RWPE2 (cell line): ENCODE measurements around the gene HJV.

Experiments used
- ATAC-seq: fragments of 200-7000 bp; cut with Tn5 transposase; 3 replicates; pipeline ENCODE4 v1.9.1; 2021; ENCODE audit warnings: low read depth
- DNase-seq: peaks from one replicate; pipeline ENCODE4 v3.0.0-alpha.2; 2020; ENCODE audit warnings: low spot score
- H3K27ac ChIP-seq: fragments of 450-650 bp; 2 replicates; pipeline ENCODE4 v1.5.1; 2017; ENCODE audit warnings: mild to moderate bottlenecking; ENCODE audit not compliant: poor library complexity, severe bottlenecking
- H3K27me3 ChIP-seq: fragments of 250-450 bp; sonication (Bioruptor Pico); 2 replicates; pipeline ENCODE4 v1.5.1; 2021; ENCODE audit warnings: mild to moderate bottlenecking, moderate library complexity; ENCODE audit not compliant: insufficient read depth, poor library complexity, severe bottlenecking
- H3K36me3 ChIP-seq: fragments of 250-450 bp; sonication (Bioruptor Pico); 2 replicates; pipeline ENCODE4 v1.5.1; 2020; ENCODE audit warnings: low read depth, mild to moderate bottlenecking, moderate library complexity
- H3K4me1 ChIP-seq: fragments of 250-450 bp; sonication (Bioruptor Pico); 2 replicates; pipeline ENCODE4 v1.5.1; 2021; ENCODE audit warnings: mild to moderate bottlenecking, moderate library complexity; ENCODE audit not compliant: insufficient read depth, poor library complexity, severe bottlenecking
- H3K4me3 ChIP-seq: fragments of 250-450 bp; sonication (Bioruptor Pico); 2 replicates; pipeline ENCODE4 v1.5.1; 2021; ENCODE audit warnings: mild to moderate bottlenecking, moderate library complexity; ENCODE audit not compliant: severe bottlenecking
- H3K9me3 ChIP-seq: fragments of 250-450 bp; sonication (Bioruptor Pico); 2 replicates; pipeline ENCODE4 v1.5.1; 2021; ENCODE audit warnings: mild to moderate bottlenecking, moderate library complexity; ENCODE audit not compliant: severe bottlenecking
- TF ChIP-seq, protein P1 (sequence below): fragments of 450-650 bp; IDR thresholded peaks from one replicate; pipeline ENCODE4 v1.5.1; 2017; ENCODE audit warnings: mild to moderate bottlenecking, moderate library complexity; ENCODE audit not compliant: poor library complexity, severe bottlenecking

Gene HJV

DNA sequence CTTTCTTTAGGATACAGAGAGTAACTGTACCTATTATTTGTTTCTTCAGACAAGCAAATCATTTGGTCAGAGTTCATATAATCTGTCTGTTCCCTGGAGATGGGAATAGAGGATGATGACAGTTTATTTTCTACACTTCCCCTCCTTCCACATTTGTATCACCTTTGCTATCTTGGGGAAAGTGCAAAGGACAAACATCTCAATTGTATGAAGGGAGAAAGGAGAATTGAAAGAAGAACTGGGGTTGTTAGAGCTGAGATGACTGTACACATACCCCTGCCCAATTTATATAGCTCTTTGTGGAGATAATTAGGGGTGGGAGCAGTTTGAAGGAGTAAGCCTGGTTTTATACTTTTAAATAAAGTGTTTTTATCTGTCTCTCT, 43.1 kb downstream of the HJV start:
- Histone ChIP-seq H3K27me3 (no peaks in the 10 kb centered on the region), H3K27ac (peak overlapping the region; percentile 93), H3K9me3 (no peaks in the 10 kb centered on the region), H3K4me1 (peaks cover 24% of the 10 kb centered on the region), H3K36me3 (no peaks in the 10 kb centered on the region; the same call in 1 of the 2 replicates), H3K4me3 (no peak overlapping the region)
- ATAC-seq (no peak), DNase-seq (no peak)
- TF ChIP-seq, protein P1, sequence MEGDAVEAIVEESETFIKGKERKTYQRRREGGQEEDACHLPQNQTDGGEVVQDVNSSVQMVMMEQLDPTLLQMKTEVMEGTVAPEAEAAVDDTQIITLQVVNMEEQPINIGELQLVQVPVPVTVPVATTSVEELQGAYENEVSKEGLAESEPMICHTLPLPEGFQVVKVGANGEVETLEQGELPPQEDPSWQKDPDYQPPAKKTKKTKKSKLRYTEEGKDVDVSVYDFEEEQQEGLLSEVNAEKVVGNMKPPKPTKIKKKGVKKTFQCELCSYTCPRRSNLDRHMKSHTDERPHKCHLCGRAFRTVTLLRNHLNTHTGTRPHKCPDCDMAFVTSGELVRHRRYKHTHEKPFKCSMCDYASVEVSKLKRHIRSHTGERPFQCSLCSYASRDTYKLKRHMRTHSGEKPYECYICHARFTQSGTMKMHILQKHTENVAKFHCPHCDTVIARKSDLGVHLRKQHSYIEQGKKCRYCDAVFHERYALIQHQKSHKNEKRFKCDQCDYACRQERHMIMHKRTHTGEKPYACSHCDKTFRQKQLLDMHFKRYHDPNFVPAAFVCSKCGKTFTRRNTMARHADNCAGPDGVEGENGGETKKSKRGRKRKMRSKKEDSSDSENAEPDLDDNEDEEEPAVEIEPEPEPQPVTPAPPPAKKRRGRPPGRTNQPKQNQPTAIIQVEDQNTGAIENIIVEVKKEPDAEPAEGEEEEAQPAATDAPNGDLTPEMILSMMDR: no peak

DNA sequence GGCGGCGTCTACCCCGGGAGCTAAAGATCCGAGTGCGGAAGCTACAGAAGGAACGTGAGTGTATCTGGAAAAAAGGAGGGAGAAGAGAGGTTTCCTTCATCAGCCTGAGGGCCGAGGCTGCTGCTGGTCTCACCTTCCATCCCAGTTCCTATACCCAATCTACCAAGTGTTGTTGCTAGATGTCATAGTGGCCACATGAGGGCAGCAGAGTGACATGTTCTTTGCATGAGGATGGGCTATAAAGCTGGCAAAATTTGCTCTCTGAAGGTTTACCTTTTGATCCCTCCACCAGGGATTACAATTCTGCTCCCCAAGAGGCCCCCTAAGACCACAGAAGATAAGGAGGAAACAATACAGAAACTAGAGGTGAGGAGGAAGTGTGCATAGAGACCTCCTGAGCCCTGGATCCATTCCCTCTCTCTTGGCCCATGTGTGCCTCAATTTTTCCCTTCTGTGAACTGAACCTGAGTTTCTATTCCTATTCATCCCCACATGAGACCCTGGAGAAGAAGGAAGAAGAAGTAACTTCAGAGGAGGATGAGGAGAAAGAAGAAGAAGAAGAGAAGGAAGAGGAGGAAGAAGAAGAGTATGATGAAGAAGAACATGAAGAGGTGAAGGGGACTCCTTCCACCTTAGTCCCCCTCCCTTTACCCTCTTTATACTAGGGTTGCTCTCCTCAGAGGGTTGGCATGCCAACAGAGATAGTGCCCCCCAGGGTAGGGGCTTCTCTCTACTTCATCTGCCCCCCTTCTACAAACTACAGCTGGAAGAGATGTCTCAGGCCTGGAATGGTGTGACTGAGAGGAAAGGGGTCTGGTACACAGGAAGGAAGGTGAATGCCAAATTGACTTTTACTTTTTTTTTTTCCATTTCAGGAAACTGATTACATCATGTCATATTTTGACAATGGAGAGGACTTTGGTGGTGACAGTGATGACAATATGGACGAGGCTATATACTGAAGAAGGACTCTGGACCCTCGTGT, 43.8 kb downstream of the HJV start:
- Histone ChIP-seq H3K27ac (peak overlapping the region; percentile 93), H3K36me3 (no peaks in the 10 kb centered on the region; the same call in 1 of the 2 replicates), H3K4me3 (no peak overlapping the region), H3K27me3 (no peaks in the 10 kb centered on the region), H3K4me1 (peaks cover 24% of the 10 kb centered on the region), H3K9me3 (no peaks in the 10 kb centered on the region)
- no peak for DNase-seq
- peak; percentile 60 for ATAC-seq
- TF ChIP-seq, protein P1: peak; percentile 90

DNA sequence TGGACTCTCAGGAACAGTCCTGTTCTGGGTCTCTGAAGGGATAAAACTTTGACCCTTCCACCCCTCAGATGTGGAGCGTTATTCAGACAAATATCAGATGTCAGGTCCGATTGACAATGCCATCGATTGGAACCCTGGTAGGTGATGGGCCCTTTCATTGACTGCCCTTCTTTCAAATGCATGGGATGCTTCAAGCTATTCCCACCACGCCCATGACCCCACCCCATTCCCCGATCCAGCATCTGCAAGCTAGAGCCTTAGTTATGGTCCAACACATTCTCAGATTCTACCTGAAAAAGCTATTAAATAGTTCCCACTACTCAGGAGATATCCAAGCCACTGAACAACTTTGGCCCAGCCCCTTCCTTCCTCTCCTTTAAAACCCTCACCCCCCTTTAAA, 44.5 kb downstream of the HJV start:
- DNase-seq (no peak), ATAC-seq (no peak)
- Histone ChIP-seq H3K27ac (peak overlapping the region; percentile 93), H3K4me1 (peaks cover 24% of the 10 kb centered on the region), H3K36me3 (no peaks in the 10 kb centered on the region; the same call in 1 of the 2 replicates), H3K27me3 (no peaks in the 10 kb centered on the region), H3K4me3 (no peak overlapping the region), H3K9me3 (no peaks in the 10 kb centered on the region)
- TF ChIP-seq, protein P1: no peak

DNA sequence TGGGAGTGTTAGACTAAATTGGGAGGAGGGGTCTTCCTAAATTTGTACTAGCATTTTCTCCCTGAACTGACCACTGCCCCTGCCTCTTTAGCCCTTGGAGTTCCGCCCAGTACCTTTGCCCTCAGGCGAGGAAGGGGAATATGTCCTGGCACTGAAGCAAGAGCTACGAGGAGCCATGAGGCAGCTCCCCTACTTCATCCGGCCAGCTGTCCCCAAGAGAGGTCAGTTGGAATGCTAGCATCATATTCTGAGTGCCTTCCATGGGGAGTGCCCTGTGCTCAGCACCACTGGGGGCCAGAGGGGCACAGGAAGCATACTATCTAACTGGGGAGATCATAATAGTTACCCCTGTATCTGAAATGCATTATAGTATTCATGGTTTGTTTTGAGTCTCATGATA, 46.3 kb downstream of the HJV start:
- no peaks in the 10 kb centered on the region for H3K27me3 ChIP-seq
- H3K27ac ChIP-seq: no peak overlapping the region
- no peak for ATAC-seq
- H3K4me3 ChIP-seq: no peak overlapping the region
- H3K4me1 ChIP-seq: peaks cover 24% of the 10 kb centered on the region
- H3K36me3 ChIP-seq: no peaks in the 10 kb centered on the region; the same call in 1 of the 2 replicates
- no peaks in the 10 kb centered on the region for H3K9me3 ChIP-seq
- TF ChIP-seq, protein P1: no peak
- DNase-seq: no peak

DNA sequence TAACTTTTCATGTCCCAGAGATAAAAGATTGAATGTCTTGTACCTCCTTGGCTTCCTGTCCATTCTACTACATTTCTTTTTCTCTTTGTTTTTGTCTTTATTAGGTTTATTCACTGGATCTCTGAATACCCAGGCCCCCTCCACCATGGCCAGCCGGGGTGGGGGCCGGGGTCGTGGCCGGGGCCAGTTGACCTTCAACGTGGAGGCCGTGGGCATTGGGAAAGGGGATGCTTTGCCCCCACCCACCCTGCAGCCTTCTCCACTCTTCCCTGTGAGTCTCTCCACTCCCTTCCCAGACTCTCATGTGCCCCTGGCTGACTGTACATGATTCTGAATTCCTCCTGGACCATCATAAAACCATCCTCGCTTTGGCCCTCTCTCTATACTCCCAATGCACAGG, 46.8 kb downstream of the HJV start:
- TF ChIP-seq, protein P1: no peak
- ATAC-seq (no peak), DNase-seq (no peak)
- no peaks in the 10 kb centered on the region for H3K9me3 ChIP-seq
- no peaks in the 10 kb centered on the region for H3K27me3 ChIP-seq
- H3K27ac ChIP-seq: no peak overlapping the region
- H3K36me3 ChIP-seq: no peaks in the 10 kb centered on the region; the same call in 1 of the 2 replicates
- no peak overlapping the region for H3K4me3 ChIP-seq
- peaks cover 20% of the 10 kb centered on the region for H3K4me1 ChIP-seq
